ENCODE results near the gene PLA2R1. TPM values are rescaled to one million over a fixed set of nuclear protein-coding genes. Genes with fewer than 3 reads are reported as not detected.

PLA2R1 gene
- polyA plus RNA-seq, 1 of the 3 experiments (the other 2 are of a cell fraction), result not detected

- Histone ChIP-seq H3K27me3 (ENCODE audit: insufficient read depth) (no peaks in the 10 kb centered on the region; the same call in 1 of the 2 replicates), H2AFZ (ENCODE audit: low read depth) (no peak overlapping the region), H3K4me3 (ENCODE audit: low read depth in 2 of 2, low read length in 1 of 2) (no peak overlapping the region), H3K4me1 (ENCODE audit: control insufficient read depth in 1 of 2, insufficient read depth in 2 of 2, low read depth in 1 of 2, low read length in 1 of 2) (no peaks in the 10 kb centered on the region; a peak in 2 of 4 replicates), H3K4me2 (no peak overlapping the region), H3K27ac (ENCODE audit: low read depth in 2 of 2, low read length in 1 of 2) (no peak overlapping the region), H3K9me3 (no peaks in the 10 kb centered on the region), H3K9ac (no peak overlapping the region), H3K9me2 (no peaks in the 10 kb centered on the region), H3K79me2 (ENCODE audit: insufficient read depth) (no peaks in the 10 kb centered on the region), H3F3A (replicated peaks; ENCODE audit: insufficient read depth) (no peaks in the 10 kb centered on the region), H4K20me1 (ENCODE audit: insufficient read depth) (no peaks in the 10 kb centered on the region), H3K36me3 (replicated peaks in 1 of 2; ENCODE audit: control insufficient read depth in 1 of 2, insufficient read depth in 2 of 2, low read length in 1 of 2) (no peaks in the 10 kb centered on the region)
- ChIA-PET POLR2A (no interaction called here), CTCF (interaction anchor here (0.6 to 1.9 kb wide), 4 partner anchors 10 to 29 kb away, joined by 3 to 7 read pairs (median 3); no protein-coding TSS in a partner anchor)
- no peak for DNase-seq
- TF ChIP-seq MEF2A (IDR thresholded peaks at IDR 0.05; ENCODE audit: borderline replicate concordance, low read depth), result no peak
- no peak for TF ChIP-seq RCOR1 (IDR thresholded peaks at IDR 0.05; ENCODE audit: low read length)
- TF ChIP-seq IRF3 (IDR thresholded peaks at IDR 0.05; ENCODE audit: low read depth, low read length), result no peak
- no peak for TF ChIP-seq SMC3 (IDR thresholded peaks at IDR 0.05; ENCODE audit: low read depth, low read length)
- no peak for TF ChIP-seq PBX3 (IDR thresholded peaks at IDR 0.05)
- TF ChIP-seq NFIC (IDR thresholded peaks at IDR 0.05; ENCODE audit: borderline replicate concordance), result no peak
- TF ChIP-seq FOSL2 (IDR thresholded peaks at IDR 0.05; ENCODE audit: borderline replicate concordance, low read depth), result no peak
- TF ChIP-seq GABPA (IDR thresholded peaks at IDR 0.05; ENCODE audit: low read depth), result no peak
- TF ChIP-seq, protein P1, sequence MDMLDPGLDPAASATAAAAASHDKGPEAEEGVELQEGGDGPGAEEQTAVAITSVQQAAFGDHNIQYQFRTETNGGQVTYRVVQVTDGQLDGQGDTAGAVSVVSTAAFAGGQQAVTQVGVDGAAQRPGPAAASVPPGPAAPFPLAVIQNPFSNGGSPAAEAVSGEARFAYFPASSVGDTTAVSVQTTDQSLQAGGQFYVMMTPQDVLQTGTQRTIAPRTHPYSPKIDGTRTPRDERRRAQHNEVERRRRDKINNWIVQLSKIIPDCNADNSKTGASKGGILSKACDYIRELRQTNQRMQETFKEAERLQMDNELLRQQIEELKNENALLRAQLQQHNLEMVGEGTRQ (IDR thresholded peaks at IDR 0.05; ENCODE audit: borderline replicate concordance, low read depth, low read length), result no peak
- no peak for TF ChIP-seq CHD2 (IDR thresholded peaks at IDR 0.05; ENCODE audit: low read length, partially characterized antibody)
- no peak for TF ChIP-seq NRF1 (IDR thresholded peaks at IDR 0.05; ENCODE audit: low read depth, low read length)
- TF ChIP-seq TAF1 (IDR thresholded peaks at IDR 0.05; ENCODE audit: borderline replicate concordance, low read depth, low read length), result no peak
- no peak for TF ChIP-seq YY1 (IDR thresholded peaks at IDR 0.05; ENCODE audit: low read depth)
- no peak for TF ChIP-seq EP300 (IDR thresholded peaks at IDR 0.05; ENCODE audit: borderline replicate concordance in 1 of 2, low read depth in 1 of 2, low read length in 1 of 2)
- TF ChIP-seq ELF1 (IDR thresholded peaks at IDR 0.05), result no peak
- TF ChIP-seq MAX (IDR thresholded peaks at IDR 0.05; ENCODE audit: low read depth), result no peak
- TF ChIP-seq EZH2phosphoT487 (IDR thresholded peaks at IDR 0.05; ENCODE audit: borderline replicate concordance, low read depth), result no peak
- TF ChIP-seq USF1 (IDR thresholded peaks at IDR 0.05; ENCODE audit: borderline replicate concordance, low read depth), result no peak
- TF ChIP-seq RFX5 (IDR thresholded peaks at IDR 0.05; ENCODE audit: low read length), result no peak
- WGBS (ENCODE audit: low lambda C conversion rate), result 86% methylated on average over 1 of the region's 1 CpG
Observed at GRCh38 chr2:159900343-159900742, 162.1 kb downstream of the PLA2R1 start.

Measured in SK-N-SH (cell line).